Stimulated activated CD4-positive, alpha-beta T cell treated with anti-CD3 and anti-CD28 coated beads, TNF-alpha, amount 100 ng/mL, for 24 hours (primary cell): ENCODE results near the gene CD160.
"Not testable (repeated sequence)": the region's sequence is repeated elsewhere in the genome, so short reads cannot be mapped to it uniquely, and the experiment has no call there.

Source experiments
- DNase-seq, 3 experiments: peaks; one replicate each; pipeline ENCODE4 v3.0.0-alpha.2; 2020; ENCODE audit warnings: low read depth in 3 of 3

Gene CD160

GRCh38 chr1:145719230-145720079, at the start of gene CD160:
Gene CD160 (plus strand): TSS chr1:145719499. CDS start chr1:145728328, 8,829 bp downstream.
- no peak for DNase-seq

GRCh38 chr1:145670995-145671745, 48.1 kb upstream of the CD160 start:
- DNase-seq = not testable (repeated sequence)

- not testable (repeated sequence) for DNase-seq
Observed at GRCh38 chr1:145673217-145673616, 46.1 kb upstream of the CD160 start.

GRCh38 chr1:145684858-145685257, 34.4 kb upstream of the CD160 start:
- not testable (repeated sequence) for DNase-seq

- DNase-seq = not testable (repeated sequence)
Observed at GRCh38 chr1:145686078-145686477, 33.2 kb upstream of the CD160 start.

- DNase-seq = no peak
Observed at GRCh38 chr1:145688328-145688727, 31.0 kb upstream of the CD160 start.

GRCh38 chr1:145688924-145689323, 30.4 kb upstream of the CD160 start:
- no peak for DNase-seq

GRCh38 chr1:145689922-145690321, 29.4 kb upstream of the CD160 start:
- DNase-seq = no peak

- DNase-seq = peak in 2 of 3 experiments; percentile 5 to 18
Observed at GRCh38 chr1:145690587-145691558, 28.4 kb upstream of the CD160 start.

- DNase-seq = no peak
Observed at GRCh38 chr1:145692785-145693443, 26.4 kb upstream of the CD160 start.

- no peak for DNase-seq
Observed at GRCh38 chr1:145695821-145696629, 23.3 kb upstream of the CD160 start.

GRCh38 chr1:145696630-145696960, 22.7 kb upstream of the CD160 start:
- no peak for DNase-seq

- DNase-seq = no peak
Observed at GRCh38 chr1:145701306-145701862, 17.9 kb upstream of the CD160 start.

GRCh38 chr1:145702052-145702451, 17.2 kb upstream of the CD160 start:
- no peak for DNase-seq

- DNase-seq = no peak
Observed at GRCh38 chr1:145702826-145703225, 16.5 kb upstream of the CD160 start.

- no peak for DNase-seq
Observed at GRCh38 chr1:145705622-145706021, 13.7 kb upstream of the CD160 start.

- DNase-seq = no peak
Observed at GRCh38 chr1:145706086-145706664, 13.1 kb upstream of the CD160 start.

GRCh38 chr1:145707183-145707867, 12.0 kb upstream of the CD160 start, which contains the start of gene PDZK1:
Gene PDZK1 (minus strand): TSS chr1:145707368. CDS start chr1:145688021, 19,347 bp downstream.
- DNase-seq = no peak

- no peak for DNase-seq
Observed at GRCh38 chr1:145708063-145708462, 11.2 kb upstream of the CD160 start.
